ENCODE results near the gene EXOSC5.
A peak's percentile ranks its signal among the peaks of the same experiment; 100 is the strongest.
"Not testable (repeated sequence)": the region's sequence is repeated elsewhere in the genome, so short reads cannot be mapped to it uniquely, and the experiment has no call there.

EXOSC5 gene

GRCh38 chr19:41377977-41378709 is 19.0 kb downstream of the EXOSC5 start:
- DNase-seq (ENCODE audit: low read depth): no peak
- no peak overlapping the region for H3K4me3 ChIP-seq (ENCODE audit: low read depth, low read length)

- DNase-seq (ENCODE audit: low read depth): no peak
- H3K4me3 ChIP-seq (ENCODE audit: low read depth, low read length): peak overlapping the region; percentile 61
Observed at GRCh38 chr19:41376998-41377365, 20.2 kb downstream of the EXOSC5 start.

GRCh38 chr19:41376241-41376997 is 20.7 kb downstream of the EXOSC5 start, which contains the start of gene TMEM91:
Gene TMEM91, plus strand, starts transcription at chr19:41376533. Its CDS starts 1,777 bp downstream, at chr19:41378310.
- no peak for DNase-seq (ENCODE audit: low read depth)
- H3K4me3 ChIP-seq (ENCODE audit: low read depth, low read length): peak within 1 kb of the TSS; percentile 61

- peak; percentile 75 for DNase-seq (ENCODE audit: low read depth)
- no peak overlapping the region for H3K4me3 ChIP-seq (ENCODE audit: low read depth, low read length)
Observed at GRCh38 chr19:41373993-41374392, 23.2 kb downstream of the EXOSC5 start.

GRCh38 chr19:41372501-41372900 is 24.7 kb downstream of the EXOSC5 start:
- no peak overlapping the region for H3K4me3 ChIP-seq (ENCODE audit: low read depth, low read length)
- no peak for DNase-seq (ENCODE audit: low read depth)

- no peak for DNase-seq (ENCODE audit: low read depth)
- no peak overlapping the region for H3K4me3 ChIP-seq (ENCODE audit: low read depth, low read length)
Observed at GRCh38 chr19:41371541-41371940, 25.6 kb downstream of the EXOSC5 start.

- H3K4me3 ChIP-seq (ENCODE audit: low read depth, low read length); DNase-seq (ENCODE audit: low read depth): not testable (repeated sequence)
Observed at GRCh38 chr19:41371119-41371518, 26.0 kb downstream of the EXOSC5 start.

GRCh38 chr19:41369769-41370168 is 27.4 kb downstream of the EXOSC5 start:
- H3K4me3 ChIP-seq (ENCODE audit: low read depth, low read length): no peak overlapping the region
- no peak for DNase-seq (ENCODE audit: low read depth)

- DNase-seq (ENCODE audit: low read depth): no peak
- no peak overlapping the region for H3K4me3 ChIP-seq (ENCODE audit: low read depth, low read length)
Observed at GRCh38 chr19:41367848-41368301, 29.3 kb downstream of the EXOSC5 start.

GRCh38 chr19:41366089-41366488 is 31.1 kb downstream of the EXOSC5 start:
- no peak overlapping the region for H3K4me3 ChIP-seq (ENCODE audit: low read depth, low read length)
- DNase-seq (ENCODE audit: low read depth): no peak

GRCh38 chr19:41364524-41365391 is 32.4 kb downstream of the EXOSC5 start:
- DNase-seq (ENCODE audit: low read depth): no peak
- peak overlapping the region; percentile 77 for H3K4me3 ChIP-seq (ENCODE audit: low read depth, low read length)

GRCh38 chr19:41363753-41364523 is 33.2 kb downstream of the EXOSC5 start, which contains the start of gene B9D2:
Gene B9D2, minus strand, starts transcription at chr19:41364149. Its CDS starts 630 bp downstream, at chr19:41363519.
- peak within 1 kb of the TSS; percentile 77 for H3K4me3 ChIP-seq (ENCODE audit: low read depth, low read length)
- peak; percentile 90 for DNase-seq (ENCODE audit: low read depth)

- peak overlapping the region; percentile 77 for H3K4me3 ChIP-seq (ENCODE audit: low read depth, low read length)
- DNase-seq (ENCODE audit: low read depth): no peak
Observed at GRCh38 chr19:41363371-41363752, 33.8 kb downstream of the EXOSC5 start.

- H3K4me3 ChIP-seq (ENCODE audit: low read depth, low read length): no peak overlapping the region
- DNase-seq (ENCODE audit: low read depth): no peak
Observed at GRCh38 chr19:41362143-41362847, 34.9 kb downstream of the EXOSC5 start.

- H3K4me3 ChIP-seq (ENCODE audit: low read depth, low read length): no peak overlapping the region
- no peak for DNase-seq (ENCODE audit: low read depth)
Observed at GRCh38 chr19:41359741-41360140, 37.4 kb downstream of the EXOSC5 start.

- H3K4me3 ChIP-seq (ENCODE audit: low read depth, low read length): no peak overlapping the region
- DNase-seq (ENCODE audit: low read depth): no peak
Observed at GRCh38 chr19:41357746-41358145, 39.4 kb downstream of the EXOSC5 start.

- DNase-seq (ENCODE audit: low read depth): no peak
- H3K4me3 ChIP-seq (ENCODE audit: low read depth, low read length): no peak overlapping the region
Observed at GRCh38 chr19:41356984-41357739, 40.0 kb downstream of the EXOSC5 start.

- no peak overlapping the region for H3K4me3 ChIP-seq (ENCODE audit: low read depth, low read length)
- no peak for DNase-seq (ENCODE audit: low read depth)
Observed at GRCh38 chr19:41355802-41356201, 41.4 kb downstream of the EXOSC5 start.

Data from skeletal muscle cell (primary cell).